Thoracic aorta endothelial cell (primary cell): Measurements from ENCODE around the gene ADCY6. TPM values are rescaled to one million over a fixed set of nuclear protein-coding genes. Genes with fewer than 3 reads are reported as not detected.

Experiments used
- small RNA-seq: library from RNA; depleted of rRNA; stranded (forward); fragments of <200 nt; gene quantifications from one replicate; pipeline ENCODE3, GENCODE V24; 2012
- total RNA-seq: library from RNA; depleted of rRNA; stranded (reverse); fragments of >200 nt; gene quantifications from 2 replicates; pipeline ENCODE4 v1.2.3, GENCODE V29; 2012

The ADCY6 gene
- total RNA-seq, result 29.1 and 31.9 TPM in 2 replicates

DNA sequence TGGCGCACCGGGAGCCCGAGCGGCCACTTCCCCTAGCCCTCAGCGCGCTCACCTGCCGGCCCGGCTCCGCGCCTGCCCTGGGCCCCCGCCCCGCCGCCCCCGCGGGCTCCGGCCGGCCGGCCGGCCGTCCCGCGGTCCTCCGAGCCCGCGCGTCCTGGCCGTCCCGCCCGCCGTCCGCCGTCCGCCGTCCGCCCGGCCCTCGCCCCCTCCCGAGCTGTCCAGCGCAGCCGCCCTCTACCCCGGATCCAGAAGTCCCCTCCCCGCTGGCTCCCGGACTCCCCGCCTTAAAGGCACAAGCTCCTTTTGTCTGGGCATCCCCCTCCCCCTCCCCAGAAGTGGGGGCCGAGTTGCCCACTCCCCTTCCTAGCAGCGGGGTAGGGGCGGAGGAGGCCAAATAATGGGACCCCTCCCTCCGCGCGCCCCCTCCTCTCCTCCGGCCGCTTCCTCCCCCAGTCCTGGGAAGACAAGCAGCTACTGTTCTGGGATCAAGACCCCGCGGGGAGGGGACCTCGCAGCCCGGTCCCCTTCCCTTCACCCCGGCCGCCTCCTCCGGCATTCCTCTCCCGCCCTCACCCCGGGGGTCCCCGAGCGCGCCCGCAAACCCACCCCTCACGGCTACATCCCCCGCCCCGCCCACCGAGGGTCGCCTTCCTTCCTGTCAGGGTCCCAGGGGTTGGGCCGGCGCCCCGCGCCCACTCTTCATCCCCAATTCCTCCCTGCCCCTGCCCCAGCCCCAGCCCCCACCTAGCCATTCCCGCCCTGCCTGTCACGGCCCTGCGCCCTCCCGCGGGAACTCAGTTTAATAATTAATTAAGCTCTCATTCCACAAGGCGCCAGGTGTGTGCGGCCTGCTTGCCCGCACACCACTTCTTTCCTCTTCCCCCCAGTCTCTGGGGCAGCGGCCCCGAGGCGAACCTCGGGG lies at the start of gene ADCY6:
Gene ADCY6, minus strand, starts transcription at position 236 of the 922 bp plus-strand sequence. CDS start 5,655 bp downstream, outside the sequence.

DNA sequence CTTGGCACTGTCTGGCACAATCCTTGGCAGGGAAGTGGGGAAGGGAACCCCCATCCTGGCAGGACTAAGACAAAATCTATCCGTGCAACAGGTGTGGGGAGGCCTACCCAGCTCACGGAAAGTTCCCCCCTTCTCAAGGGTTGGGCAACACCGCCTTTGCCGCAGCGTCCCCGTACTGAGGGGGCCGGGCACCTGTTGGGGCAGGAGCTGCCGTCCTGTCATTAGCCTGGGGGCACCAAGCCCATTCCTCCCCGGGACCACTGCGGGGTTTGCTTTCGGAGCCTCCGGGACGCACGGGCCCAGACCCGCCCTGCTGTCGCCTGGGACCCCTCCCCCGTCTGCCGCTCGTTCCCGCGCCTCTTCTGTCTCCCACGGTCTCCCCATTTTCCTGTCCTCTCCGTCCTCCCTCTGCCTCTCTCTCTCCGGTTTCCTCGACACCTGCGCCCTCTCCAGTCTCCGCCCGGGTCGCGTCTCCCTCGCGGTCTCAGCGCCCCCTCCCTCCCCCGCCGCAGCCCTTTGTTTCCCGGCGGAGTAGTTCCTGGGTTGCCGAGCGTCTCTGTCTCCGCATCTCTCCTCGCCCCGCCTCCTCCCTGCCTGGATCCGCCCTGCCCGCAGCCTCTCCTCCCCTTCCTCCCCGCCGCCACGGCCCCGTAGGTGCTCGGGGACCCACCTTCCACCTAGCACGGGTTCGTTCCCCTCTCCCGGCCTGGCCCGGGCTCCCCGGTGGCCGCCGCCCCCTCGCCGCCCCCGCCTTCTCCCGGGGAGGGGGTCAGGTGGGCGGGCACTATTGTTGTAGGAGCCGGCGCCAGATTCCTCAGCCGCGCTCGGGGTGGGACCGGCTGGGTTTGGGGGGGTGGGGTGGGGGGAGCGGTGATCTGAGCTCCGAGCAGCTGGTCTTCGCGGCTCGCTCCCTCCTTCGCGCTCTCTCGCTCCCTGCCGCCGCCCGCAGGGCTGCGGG lies 29.3 kb upstream of the ADCY6 start, which contains the start of gene CACNB3:
Gene CACNB3, plus strand, starts transcription at position 624 of the 958 bp plus-strand sequence. CDS start 434 bp downstream, outside the sequence.

DNA sequence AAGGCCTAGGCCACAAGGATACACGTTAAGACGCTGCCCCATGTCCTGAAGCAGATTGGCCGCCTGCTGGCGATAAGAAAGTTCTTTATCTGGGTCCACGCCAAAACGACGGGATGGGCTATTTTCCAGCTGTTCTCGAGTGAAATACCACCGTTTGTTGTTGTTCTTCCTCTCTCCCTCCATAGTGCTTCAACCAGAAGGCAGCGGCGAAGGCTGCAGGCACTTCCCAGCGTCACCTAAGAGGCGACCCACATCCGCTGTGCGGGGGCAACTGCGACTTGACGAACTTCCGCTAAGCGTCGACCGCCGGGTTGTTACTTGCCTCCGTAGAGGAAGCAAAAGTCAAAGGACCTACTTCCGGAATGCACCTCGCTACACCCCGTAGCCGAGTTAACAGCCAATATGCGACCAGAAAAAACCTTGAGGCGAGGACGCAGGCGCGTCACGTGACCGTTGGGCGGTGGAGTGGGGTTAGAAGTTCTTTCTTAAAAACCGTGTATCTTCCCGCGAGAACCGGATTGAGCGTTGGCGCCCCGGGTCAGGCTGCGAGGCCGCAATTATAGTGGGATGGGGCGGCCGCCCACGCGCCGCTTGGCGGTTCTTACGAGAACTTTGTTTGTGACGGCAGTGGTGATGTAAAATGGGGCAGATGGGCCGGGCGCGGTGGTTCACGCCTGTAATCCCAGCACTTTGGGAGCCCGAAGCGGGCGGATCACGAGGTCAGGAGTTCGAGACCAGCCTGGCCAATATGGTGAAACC lies 72.2 kb downstream of the ADCY6 start, which contains the start of gene CCNT1:
Gene CCNT1, minus strand, starts transcription at position 215 of the 759 bp plus-strand sequence. Its CDS starts 32 bp downstream, at position 183.

Small RNA genes within 50 kb of the gene (small RNA-seq; reads per million reads assigned to genes)
- gene MIR4701, result not detected
- not detected for gene RF00019

Other genes with a start within 250 kb of the ADCY6 start
- gene LALBA, start 219.0 kb downstream of the ADCY6 start, total RNA-seq, result not detected in 2 replicates
- gene KANSL2, start 106.9 kb downstream of the ADCY6 start, total RNA-seq, result 51.3 and 68.6 TPM in 2 replicates
- gene CCNT1, start 72.4 kb downstream of the ADCY6 start, total RNA-seq, result 34.4 and 40.2 TPM in 2 replicates
- 23.4 and 26.6 TPM in 2 replicates for gene CACNB3, start 29.4 kb upstream of the ADCY6 start, total RNA-seq
- gene DDX23, start 63.1 kb upstream of the ADCY6 start, total RNA-seq, result 78.9 and 94.9 TPM in 2 replicates
- 0.57 and 1.5 TPM in 2 replicates for gene RND1, start 76.8 kb upstream of the ADCY6 start, total RNA-seq
- gene FKBP11, start 136.4 kb upstream of the ADCY6 start, total RNA-seq, result 21.0 and 29.2 TPM in 2 replicates
- gene ARF3, start 168.4 kb upstream of the ADCY6 start, total RNA-seq, result 83.8 and 102 TPM in 2 replicates
- gene WNT10B, start 182.6 kb upstream of the ADCY6 start, total RNA-seq, result 0.07 and 0.13 TPM in 2 replicates
- gene WNT1, start 189.2 kb upstream of the ADCY6 start, total RNA-seq, result not detected in 2 replicates
- gene DDN, start 210.3 kb upstream of the ADCY6 start, total RNA-seq, result 0.13 and 0.29 TPM in 2 replicates
- gene PRKAG1, start 229.7 kb upstream of the ADCY6 start, total RNA-seq, result 55.2 and 56.5 TPM in 2 replicates